Hindlimb muscle (tissue), 1 donor: Measurements from ENCODE around the gene ARGLU1. TPM values are rescaled to one million over a fixed set of nuclear protein-coding genes. Genes with fewer than 3 reads are reported as not detected.

Experiments
- DNase-seq: peaks from one replicate; pipeline ENCODE4 v3.0.0-alpha.2; 2013
- polyA plus RNA-seq: library from polyadenylated mRNA; unstranded; fragments of 120-200 nt; gene quantifications from one replicate; pipeline ENCODE4 v1.2.1, GENCODE V29; 2013; ENCODE audit not compliant: insufficient read length

ARGLU1 gene
- polyA plus RNA-seq, 1 donor: 142 TPM

DNA sequence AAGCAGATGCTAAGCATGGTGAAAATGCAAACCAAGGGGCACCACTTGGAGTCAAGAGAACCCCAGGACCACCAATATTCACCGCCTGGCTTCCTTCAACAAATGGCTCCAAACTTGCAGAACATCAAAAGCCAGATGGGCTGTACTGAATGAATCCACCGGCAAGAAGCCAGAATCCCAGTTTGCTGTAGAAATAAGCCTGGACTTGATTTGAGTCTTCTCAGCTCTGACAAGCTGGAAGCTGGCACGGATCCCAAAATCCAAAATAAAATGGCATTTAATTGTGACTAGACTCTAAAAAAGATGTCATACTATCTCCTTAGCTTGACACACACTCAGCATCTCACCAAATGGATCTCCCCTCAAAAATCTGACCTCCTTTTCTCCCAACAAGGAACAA lies 44.4 kb downstream of the ARGLU1 start:
- DNase-seq: no peak

DNA sequence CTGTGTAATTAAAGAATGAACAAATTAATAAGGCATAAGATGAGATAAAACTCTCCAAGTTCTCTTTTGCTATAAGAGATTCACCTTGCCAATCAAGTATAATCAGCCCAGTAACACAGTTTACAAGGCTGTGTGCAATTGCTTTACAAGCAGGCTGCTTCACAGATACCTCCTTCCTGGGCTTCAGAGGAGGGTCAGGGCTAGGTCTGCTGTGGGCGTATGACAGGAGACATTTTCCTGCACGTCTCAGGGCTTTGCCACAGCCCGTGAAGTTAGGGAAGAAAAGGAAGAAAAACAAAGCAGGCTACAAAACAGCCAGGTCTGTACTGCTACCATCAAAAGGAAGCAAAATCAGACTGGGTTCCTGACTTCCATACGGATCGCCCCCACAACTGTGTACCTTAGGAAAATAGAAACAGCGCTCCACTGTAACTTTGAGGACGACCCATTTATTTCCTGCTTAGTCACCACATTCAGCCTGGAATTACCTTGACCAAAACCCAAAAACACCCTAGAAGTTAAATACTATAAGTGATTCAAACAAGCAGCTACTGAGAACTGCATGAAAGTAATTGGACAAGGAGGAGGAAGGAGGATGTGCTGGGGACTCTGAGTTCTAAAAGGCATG lies 44.9 kb downstream of the ARGLU1 start:
- no peak for DNase-seq

DNA sequence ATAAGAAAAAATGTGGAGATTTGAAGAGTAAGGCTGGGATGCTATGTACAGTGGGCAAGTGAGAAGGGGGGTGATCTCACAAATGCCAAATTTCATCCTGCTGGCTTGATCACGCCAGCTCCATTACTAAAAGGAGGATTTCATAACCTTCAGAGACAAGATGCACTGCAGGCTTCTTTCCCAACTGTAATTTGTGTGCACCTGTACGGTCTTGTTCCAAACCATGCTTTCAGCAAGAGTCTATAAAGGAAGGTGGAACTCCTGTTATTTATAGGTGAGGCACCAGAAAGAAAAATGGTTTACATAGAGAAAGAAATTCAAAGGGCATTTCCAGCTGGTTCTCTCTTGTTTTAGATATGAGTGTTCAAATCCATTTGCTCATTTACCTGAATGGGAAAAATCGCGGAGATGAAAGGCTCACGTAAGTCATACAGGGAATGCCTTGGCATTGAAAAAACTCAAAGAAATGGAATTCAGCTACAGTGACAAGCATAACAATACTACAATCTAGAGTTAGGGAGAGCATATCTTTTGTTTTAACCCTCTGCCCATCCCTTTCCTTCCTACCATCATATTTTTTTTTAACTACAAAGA lies 45.7 kb downstream of the ARGLU1 start:
- DNase-seq: no peak

DNA sequence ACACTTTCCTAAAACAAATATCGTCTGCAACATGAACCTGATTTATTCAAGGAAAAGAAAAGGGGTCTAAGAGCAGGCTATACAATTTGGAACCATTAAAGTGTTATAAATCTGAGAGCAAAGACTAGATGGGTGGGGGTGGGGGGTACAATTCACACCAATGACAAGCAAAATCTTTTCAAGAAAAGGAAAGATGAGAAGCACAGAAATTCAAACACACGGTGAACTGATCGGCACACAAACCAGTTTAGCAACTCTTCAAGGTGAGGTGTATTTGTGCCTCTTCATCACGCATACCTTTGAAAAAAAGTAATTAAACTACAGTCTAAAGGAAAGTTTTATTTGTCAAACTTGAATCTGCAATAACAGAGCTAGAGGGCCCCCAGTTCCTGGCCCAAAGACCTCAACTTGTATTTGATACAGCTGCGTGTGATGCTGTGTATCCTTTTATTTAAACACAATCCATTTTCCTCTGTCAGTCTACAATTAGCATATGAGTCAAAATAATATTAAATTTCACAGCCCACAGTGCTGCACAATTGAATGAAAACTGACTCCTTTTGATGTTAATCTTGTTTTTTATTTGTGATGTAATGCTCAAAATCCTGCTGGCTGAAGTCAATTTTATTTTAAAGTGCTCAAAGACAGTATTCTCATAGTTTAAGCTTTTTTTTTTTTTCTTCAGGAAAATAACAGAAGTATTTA lies 46.7 kb downstream of the ARGLU1 start:
- no peak for DNase-seq

DNA sequence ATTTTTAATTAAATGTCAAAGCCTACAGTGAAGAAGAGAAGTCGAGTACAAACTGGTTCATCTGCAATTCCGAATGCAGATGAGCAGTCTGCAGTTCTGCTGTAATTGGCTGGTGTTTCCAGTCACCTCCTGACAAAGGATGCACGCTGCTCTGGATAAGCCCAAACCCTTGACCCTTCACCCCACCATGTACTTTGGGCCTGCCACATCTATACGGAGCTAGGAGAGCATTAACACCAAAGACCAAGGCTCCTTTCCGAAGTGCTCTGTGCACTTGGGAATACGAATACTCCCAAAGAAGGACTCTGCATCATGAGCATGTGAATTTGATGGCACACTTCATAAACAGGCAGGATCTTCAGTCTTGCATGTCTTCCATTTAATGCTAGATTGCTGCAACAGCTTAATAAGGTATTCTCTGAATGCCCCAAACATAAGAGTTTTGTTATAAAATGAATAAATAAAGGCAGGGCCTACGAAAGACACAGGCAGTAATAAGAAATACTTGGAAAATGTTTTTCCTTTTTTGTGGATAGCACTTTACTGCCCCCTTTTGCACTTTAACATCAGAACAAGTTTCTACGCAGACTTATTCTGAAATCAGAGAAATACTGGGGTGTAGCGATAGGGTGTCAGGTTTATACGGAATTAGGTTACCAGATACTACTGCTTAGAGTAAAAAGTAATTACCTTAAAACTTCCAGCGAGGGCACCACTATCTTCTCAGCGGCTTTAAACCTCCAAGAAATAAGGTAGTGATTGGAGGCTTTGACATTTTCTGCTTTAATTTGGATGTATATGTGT lies 47.5 kb downstream of the ARGLU1 start:
- no peak for DNase-seq

DNA sequence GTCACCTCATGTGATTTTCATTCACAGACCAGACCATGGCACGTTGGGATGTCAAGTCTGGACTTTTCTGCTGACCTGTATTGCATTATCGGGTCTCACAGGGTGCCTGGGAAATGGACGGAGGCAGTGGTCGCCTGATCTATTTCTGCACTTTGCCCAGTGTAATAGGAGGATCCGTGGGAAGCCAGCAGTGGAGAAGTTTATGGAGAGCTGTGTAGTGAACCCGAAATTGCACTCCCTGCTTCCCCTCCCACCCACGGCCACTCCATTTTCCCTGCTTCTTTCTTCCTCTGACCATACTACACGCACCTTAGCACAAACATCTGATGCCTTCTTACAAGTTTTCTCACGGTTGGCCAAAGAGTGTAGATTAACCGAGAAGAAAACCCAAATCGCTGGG lies 49.4 kb downstream of the ARGLU1 start:
- DNase-seq: no peak

DNA sequence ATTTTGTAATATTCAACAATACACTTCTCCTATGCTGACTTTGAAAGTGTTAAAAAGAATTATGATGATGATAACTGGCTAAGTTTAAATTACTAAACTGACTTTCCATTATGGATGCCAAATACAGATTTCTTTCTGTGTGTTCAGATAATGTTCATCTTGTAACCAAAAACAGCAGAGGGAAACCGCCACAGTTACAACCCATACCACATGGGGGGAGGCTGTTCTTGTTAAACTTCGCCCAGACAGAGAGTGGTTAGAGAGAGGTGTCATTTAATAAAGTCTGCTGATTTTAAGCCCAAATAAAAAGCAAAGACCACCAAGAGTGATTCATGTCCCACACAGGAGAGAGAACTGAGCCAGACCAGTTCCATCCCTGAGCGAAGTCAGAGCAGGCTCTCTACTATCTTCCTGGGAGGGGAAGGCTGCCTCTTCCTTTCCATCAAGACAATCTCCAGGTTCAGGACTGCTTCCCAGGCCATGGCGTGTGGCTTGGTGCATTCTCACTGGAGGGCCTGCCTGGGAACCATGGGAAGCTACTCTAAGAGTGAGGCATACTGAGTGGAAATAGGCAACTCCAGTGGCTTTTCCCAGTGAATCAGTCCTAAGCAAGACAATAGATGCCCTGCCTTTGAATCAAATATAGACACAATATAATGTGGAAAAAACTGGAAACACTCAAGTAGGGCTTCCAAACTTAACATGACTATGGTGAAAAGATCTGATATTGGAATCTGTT lies 50.7 kb downstream of the ARGLU1 start:
- DNase-seq: no peak

DNA sequence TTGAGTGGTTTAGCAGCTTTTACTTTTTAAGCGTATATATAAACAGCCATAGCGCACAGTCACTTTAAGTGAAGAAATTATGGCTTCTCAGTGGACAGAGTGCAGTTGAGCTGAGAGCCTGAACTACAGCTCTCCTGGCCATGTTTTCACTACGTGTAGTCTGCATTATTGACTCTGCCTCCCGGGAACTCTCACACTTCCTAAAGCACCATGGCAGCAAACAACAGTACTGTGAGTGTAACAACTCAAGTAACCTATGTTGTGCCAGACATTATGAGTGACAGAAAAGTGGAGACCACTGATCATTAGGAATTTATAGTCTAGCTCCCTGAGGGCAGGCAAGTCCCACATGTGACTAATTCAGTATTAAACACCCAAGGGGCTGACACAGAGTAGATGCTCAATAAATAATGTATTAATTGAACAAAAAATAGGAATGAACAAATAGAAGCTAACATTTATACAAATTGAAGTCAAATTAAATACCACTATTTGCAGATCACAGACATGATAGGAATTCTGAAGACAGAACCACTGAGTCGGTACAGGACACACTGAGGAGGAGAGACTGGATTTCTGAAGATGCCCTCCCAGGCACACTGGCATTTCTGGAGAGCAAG lies 52.2 kb downstream of the ARGLU1 start:
- no peak for DNase-seq

DNA sequence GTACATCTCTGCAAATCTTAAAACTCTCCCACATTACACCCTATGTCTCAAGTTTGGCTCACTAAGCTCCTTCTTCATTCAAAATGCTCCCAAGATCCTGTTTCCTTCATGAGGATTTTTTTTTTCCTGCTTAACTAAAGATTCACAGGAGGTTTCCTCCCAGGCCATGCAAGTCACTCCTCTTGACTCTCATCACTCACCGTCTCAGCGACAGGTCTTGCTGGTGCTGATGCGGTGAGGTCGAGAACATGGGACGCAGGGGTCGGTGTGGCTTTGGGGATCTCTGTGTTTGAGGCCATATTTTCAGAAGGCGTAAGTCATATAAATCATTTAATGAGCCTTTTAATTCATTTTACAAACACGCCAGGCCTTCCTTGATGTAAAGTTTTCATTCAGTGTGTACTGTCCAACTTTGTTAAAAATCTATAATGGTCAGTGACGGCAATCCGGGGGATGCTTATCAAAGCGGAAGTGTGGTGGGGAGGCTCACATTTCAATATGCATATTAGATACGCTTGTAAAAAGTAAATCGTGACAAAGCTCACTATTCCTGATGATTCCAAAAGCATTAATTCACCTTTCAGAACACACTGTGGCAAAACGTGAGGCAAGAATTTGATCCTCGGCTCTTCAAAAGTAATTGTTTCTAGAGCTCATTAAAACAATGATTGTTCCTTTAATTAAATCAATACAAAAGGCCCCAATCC lies 52.9 kb downstream of the ARGLU1 start:
- DNase-seq: no peak

DNA sequence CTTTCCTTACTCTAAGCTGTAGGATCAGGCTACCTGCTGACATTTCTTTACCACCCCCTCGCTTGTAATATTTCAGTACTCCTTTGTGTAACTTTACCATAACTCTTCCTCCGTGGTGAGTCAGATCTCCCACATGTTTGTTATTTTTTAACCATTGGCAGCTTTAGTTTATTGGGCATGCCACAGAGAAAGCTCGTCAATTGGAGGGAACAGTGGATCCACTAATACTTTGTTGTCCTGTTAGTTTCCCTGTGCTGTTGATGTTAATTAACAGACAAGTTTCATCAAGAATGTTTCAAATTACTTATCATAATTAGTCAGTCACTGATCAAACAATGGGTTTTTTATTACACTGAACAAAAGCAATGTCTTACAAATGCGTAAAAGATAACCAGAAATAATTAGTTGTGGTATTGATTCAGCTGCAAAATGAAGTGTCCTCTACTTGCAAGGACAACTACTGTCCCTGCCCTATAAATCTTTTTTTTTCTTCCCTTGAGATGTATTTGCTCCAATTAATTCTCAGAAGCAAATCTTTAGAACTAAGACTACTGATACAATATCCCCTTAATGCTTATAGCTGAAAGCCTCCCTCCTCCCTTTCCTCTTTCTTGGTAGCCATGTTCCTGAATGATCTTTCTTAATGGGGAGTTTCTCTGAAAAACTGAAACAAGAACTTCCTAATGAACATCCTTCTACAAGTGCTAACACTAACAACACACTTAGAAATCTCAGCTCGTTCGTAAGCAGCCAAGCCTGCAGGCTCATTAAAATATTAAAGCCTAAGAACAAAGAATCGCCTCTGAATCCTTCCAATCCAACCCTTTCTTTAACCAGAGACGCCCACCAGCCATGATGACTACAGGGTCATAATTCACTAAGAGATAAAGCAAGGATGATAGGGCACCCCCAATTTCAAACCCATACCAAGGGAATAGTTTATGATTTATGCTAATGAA lies 54.6 kb downstream of the ARGLU1 start:
- no peak for DNase-seq

DNA sequence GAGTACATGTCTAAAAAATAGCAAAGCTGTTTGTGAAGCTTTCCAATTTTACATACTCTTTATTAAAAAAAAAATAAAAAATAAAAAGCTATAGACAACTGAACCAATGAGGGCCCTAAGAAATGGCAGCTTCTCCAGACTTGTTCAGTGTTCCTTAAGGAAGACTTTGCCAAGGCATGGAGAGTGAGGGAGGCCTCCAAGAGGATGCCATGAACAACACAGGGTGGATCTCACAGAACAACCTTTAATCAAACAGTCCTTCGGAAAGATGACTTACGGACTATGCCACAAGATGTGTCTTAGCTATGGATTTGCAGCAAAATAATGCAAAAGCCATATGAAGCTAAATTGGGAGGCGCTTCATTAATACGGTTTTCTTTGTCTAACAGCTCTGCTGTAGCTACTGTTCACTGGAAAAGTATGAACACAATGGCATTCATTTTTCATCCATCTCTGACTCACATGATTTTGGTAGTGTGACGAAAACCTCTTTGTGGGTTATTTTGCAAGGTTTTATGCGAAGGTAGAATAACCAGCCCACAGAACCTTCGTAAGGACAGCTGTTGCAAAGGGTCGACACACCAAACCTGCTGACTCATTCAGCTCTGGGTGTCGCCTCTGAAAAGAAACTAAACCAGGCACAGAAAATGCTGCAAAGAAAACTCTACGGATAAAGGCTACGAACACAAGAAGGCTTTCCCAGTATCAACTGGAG lies 60.2 kb downstream of the ARGLU1 start:
- DNase-seq: no peak

DNA sequence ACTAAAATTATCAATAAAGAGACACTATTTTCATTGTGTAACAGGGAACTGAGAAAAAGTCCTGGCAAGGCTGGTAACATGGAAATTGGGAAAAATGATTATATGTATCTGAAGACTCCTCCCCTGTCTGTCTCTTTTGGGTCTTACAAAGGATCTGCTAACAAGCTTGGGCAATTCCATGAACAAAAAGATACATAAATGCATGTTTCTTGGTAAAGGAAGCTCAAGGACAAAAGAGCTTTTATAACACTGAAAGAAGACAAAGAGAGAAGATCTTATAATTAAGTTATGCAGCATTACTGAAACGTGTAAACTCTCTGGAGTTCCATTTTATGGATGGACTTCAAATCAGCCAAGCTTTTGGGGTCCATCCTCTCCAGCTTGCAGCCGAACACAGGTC lies 61.7 kb downstream of the ARGLU1 start:
- no peak for DNase-seq

DNA sequence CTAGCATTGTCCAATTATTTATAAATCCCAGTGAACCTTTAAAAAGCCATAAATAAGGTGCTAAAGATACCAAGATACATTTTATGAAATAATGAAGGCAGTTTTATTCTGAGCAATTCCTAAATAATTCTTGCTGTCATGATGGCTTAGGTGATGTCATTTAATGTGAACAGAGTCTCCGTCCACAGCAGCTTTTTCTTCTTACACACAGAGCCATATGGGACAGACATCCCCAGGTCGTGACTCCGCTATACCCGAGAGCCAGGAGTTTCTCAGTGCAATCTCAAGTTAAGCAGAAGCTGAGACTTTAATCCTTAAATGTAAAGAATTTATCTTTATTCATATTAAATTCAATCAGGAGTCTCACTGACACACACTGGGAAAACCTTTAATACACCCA lies 62.2 kb downstream of the ARGLU1 start:
- DNase-seq: no peak

DNA sequence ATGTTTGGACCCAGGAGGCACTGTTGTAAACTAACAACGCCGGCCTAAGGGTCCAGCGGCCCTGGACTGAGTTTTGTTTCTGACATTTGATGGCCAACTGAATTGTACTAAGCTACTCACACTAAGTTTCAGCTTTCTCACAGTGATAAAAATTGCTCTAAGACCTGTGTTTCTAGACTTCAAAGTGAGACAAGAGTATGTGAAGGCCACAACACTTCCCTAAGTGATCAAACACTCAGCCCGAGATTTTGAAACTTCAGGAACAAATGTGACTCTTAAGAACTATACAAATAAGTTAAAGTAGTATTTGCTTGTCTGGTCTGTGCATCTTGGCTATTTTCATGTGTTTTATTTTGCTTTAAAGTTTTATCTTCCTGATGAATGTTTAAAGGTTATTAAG lies 62.6 kb downstream of the ARGLU1 start:
- DNase-seq: no peak

DNA sequence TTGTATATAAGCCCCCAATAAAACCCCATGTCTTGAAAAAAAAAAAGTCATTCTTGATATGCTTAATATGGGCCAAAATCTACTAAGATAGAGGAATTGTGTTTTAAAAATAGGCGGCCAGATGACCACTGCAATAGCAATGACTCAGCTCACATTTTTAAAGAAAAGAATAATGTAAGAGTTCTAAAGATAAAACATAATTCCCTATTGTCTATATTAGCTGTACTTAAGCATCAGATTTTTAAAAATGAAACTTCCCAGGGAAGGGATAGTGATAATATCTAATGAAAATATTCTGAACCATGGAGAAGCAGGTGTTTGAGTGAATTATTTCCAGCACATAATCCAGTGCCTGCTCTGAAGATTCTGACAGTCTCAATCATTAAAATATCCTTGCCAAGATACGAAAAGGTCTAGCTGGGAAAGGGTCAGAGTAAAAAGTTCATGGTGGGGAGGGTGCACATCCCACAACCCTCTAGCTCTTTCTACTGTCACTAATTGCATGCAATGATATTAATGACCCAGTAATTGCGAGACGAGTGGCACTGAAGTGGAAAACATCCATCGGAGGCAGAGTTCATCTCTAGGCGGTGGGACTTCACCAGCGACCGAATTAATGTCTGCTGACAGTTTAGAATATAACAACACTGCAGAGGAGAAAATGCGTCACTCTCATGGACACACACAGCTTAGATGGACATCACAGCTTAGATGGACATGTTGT lies 64.0 kb downstream of the ARGLU1 start:
- DNase-seq: no peak

DNA sequence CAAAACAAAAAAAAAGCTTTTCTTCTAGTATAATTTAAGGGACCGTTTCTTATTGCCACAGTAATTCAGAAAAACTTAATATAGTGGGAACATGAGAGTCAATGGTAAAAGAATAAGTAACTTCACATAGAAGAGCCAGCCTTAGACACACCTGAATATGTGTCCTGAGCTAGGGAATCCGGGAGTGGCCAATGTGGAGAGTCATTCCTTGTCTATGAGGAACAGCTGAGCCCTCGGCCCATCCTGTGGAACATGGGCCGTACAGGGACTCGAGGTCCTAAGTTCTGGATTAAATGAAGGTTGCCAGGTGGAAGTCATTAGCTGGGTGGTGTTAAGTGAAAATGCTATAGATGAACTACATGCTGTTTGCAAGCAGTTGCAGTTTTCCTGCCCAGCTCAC lies 64.7 kb downstream of the ARGLU1 start:
- no peak for DNase-seq

DNA sequence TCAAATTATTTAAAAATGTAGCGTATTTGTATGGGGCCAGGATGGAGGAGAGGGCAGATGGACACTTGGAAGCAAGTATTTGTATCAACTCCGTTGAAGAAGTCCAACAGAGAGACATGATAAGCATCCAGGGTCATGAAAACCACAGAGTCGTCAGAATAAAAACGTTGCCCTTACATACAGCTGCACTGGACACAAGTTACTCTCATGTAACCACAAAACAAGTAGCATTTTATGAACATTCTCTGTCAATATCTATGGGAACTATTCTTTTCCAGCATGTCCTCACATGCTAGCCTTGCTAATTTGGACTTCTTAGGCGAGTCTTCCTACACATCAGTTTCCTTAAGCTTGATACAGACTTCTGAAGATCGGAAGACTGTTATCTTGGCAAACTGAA lies 67.5 kb downstream of the ARGLU1 start:
- DNase-seq: no peak

DNA sequence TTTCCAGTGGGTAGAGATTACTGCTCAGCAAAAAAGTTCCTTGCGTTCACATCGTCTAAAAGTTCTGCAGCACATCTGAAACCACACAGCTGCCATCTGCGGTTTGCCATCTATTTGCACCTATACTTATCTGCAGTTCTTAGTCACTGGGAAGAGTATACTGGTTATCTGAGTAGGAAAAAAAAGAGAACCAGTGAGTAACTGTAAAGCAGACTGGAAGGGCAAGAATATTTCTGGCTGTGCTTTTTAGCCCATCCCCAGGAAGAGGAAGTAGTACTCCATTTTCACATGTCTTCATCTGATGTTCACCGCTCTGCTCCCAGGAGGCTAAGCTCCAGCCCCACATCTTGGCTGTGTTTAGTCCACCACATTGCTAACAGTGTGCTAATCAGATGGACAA lies 68.0 kb downstream of the ARGLU1 start:
- DNase-seq: no peak

DNA sequence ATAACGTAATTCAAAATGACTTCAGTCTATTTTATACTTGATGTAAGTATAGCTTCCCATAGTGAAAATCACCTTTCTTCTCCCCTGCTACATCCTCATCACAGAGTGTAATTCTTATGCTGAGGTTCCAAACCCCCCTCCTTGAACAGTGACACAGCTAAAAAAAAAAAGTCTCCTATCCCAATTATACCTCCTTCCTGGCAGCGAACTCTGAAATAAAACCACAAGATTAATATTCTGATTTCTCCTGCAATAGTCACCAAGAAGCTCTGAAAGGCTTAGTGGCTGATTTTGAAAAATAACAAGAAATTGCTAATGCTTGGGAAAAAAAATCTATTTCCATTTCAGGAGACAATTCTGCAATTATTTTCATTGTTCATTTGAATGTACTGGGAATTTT lies 68.8 kb downstream of the ARGLU1 start:
- DNase-seq: no peak
